HEK293 (cell line): ENCODE data around the gene KLF16.
A peak's percentile ranks its signal among the peaks of the same experiment; 100 is the strongest.

Source experiments
- GFI1B ChIP-seq: fragments of 450-650 bp; formaldehyde crosslinking; IDR thresholded peaks from 2 replicates; pipeline ENCODE4 v1.5.1; 2016; ENCODE audit warnings: missing biosample characterization, missing genetic modification characterization
- KLF9 ChIP-seq: fragments of 450-650 bp; formaldehyde crosslinking; IDR thresholded peaks from 2 replicates; pipeline ENCODE4 v1.5.1; 2016; ENCODE audit warnings: missing biosample characterization, missing genetic modification characterization, low read depth
- OVOL3 ChIP-seq: fragments of 450-650 bp; formaldehyde crosslinking; IDR thresholded peaks from 2 replicates; pipeline ENCODE4 v1.5.1; 2016; ENCODE audit warnings: missing biosample characterization, missing genetic modification characterization
- REPIN1 ChIP-seq: fragments of 450-650 bp; formaldehyde crosslinking; IDR thresholded peaks from 2 replicates; pipeline ENCODE4 v1.5.1; 2017; ENCODE audit warnings: missing biosample characterization, missing genetic modification characterization, low read depth
- SCRT2 ChIP-seq: fragments of 450-650 bp; formaldehyde crosslinking; IDR thresholded peaks from 2 replicates; pipeline ENCODE4 v1.5.1; 2016; ENCODE audit warnings: missing biosample characterization, missing genetic modification characterization
- SETDB1 ChIP-seq: IDR thresholded peaks from one replicate; pipeline ENCODE4 v1.6.1; 2017; ENCODE audit warnings: mild to moderate bottlenecking, low read length, moderate library complexity, mixed read lengths; ENCODE audit not compliant: insufficient read length
- WT1 ChIP-seq: fragments of 450-650 bp; formaldehyde crosslinking; IDR thresholded peaks from 2 replicates; pipeline ENCODE4 v1.5.1; 2016; ENCODE audit warnings: missing biosample characterization, missing genetic modification characterization
- ZBTB7A ChIP-seq: fragments of 450-650 bp; formaldehyde crosslinking; IDR thresholded peaks from 2 replicates; pipeline ENCODE4 v1.5.1; 2016; ENCODE audit warnings: low read depth, missing biosample characterization, missing genetic modification characterization
- ZFP3 ChIP-seq: fragments of 450-650 bp; formaldehyde crosslinking; IDR thresholded peaks from 2 replicates; pipeline ENCODE4 v1.5.1; 2016; ENCODE audit warnings: low read depth, missing biosample characterization, missing genetic modification characterization
- ZNF24 ChIP-seq: fragments of 450-650 bp; formaldehyde crosslinking; IDR thresholded peaks from 2 replicates; pipeline ENCODE4 v1.5.1; 2016; ENCODE audit warnings: missing biosample characterization, missing genetic modification characterization
- ZNF433 ChIP-seq: fragments of 450-650 bp; formaldehyde crosslinking; IDR thresholded peaks from 2 replicates; pipeline ENCODE4 v1.5.1; 2016; ENCODE audit warnings: missing biosample characterization, missing genetic modification characterization, low read depth
- ZNF48 ChIP-seq: fragments of 450-650 bp; formaldehyde crosslinking; IDR thresholded peaks from 2 replicates; pipeline ENCODE4 v1.5.1; 2016; ENCODE audit warnings: missing biosample characterization, missing genetic modification characterization
- ZNF558 ChIP-seq: fragments of 450-650 bp; formaldehyde crosslinking; IDR thresholded peaks from 2 replicates; pipeline ENCODE4 v1.5.1; 2016; ENCODE audit warnings: missing biosample characterization, missing genetic modification characterization
- ZNF654 ChIP-seq: fragments of 450-650 bp; formaldehyde crosslinking; IDR thresholded peaks from 2 replicates; pipeline ENCODE4 v1.5.1; 2016; ENCODE audit warnings: low read depth, missing biosample characterization, missing genetic modification characterization
- ZNF843 ChIP-seq: fragments of 450-650 bp; formaldehyde crosslinking; IDR thresholded peaks from 2 replicates; pipeline ENCODE4 v1.5.1; 2016; ENCODE audit warnings: missing biosample characterization, missing genetic modification characterization
- ZSCAN16 ChIP-seq: fragments of 450-650 bp; formaldehyde crosslinking; IDR thresholded peaks from 2 replicates; pipeline ENCODE4 v1.5.1; 2016; ENCODE audit warnings: missing biosample characterization, missing genetic modification characterization
- TF ChIP-seq, protein P1 (sequence below): fragments of 450-650 bp; formaldehyde crosslinking; IDR thresholded peaks from 2 replicates; pipeline ENCODE4 v1.5.1; 2016; ENCODE audit warnings: missing biosample characterization, missing genetic modification characterization
- TF ChIP-seq, protein P2 (sequence below): fragments of 450-650 bp; formaldehyde crosslinking; IDR thresholded peaks from 2 replicates; pipeline ENCODE4 v1.5.1; 2016; ENCODE audit warnings: missing biosample characterization, missing genetic modification characterization, low read depth
- TF ChIP-seq, protein P3 (sequence below): fragments of 450-650 bp; formaldehyde crosslinking; IDR thresholded peaks from 2 replicates; pipeline ENCODE4 v1.5.1; 2016; ENCODE audit warnings: missing biosample characterization, missing genetic modification characterization
- TF ChIP-seq, protein P4 (sequence below): fragments of 450-650 bp; formaldehyde crosslinking; IDR thresholded peaks from 2 replicates; pipeline ENCODE4 v1.5.1; 2016; ENCODE audit warnings: missing biosample characterization, missing genetic modification characterization
- TF ChIP-seq, protein P5 (sequence below): fragments of 450-650 bp; formaldehyde crosslinking; IDR thresholded peaks from 2 replicates; pipeline ENCODE4 v1.5.1; 2017; ENCODE audit warnings: missing biosample characterization, missing genetic modification characterization
- TF ChIP-seq, protein P6 (sequence below): fragments of 450-650 bp; formaldehyde crosslinking; IDR thresholded peaks from 2 replicates; pipeline ENCODE4 v1.5.1; 2017; ENCODE audit warnings: missing biosample characterization, mild to moderate bottlenecking, missing genetic modification characterization, moderate library complexity
- TF ChIP-seq, protein P7 (sequence below): fragments of 450-650 bp; formaldehyde crosslinking; IDR thresholded peaks from 2 replicates; pipeline ENCODE4 v1.5.1; 2016; ENCODE audit warnings: missing biosample characterization, missing genetic modification characterization

The KLF16 gene

DNA sequence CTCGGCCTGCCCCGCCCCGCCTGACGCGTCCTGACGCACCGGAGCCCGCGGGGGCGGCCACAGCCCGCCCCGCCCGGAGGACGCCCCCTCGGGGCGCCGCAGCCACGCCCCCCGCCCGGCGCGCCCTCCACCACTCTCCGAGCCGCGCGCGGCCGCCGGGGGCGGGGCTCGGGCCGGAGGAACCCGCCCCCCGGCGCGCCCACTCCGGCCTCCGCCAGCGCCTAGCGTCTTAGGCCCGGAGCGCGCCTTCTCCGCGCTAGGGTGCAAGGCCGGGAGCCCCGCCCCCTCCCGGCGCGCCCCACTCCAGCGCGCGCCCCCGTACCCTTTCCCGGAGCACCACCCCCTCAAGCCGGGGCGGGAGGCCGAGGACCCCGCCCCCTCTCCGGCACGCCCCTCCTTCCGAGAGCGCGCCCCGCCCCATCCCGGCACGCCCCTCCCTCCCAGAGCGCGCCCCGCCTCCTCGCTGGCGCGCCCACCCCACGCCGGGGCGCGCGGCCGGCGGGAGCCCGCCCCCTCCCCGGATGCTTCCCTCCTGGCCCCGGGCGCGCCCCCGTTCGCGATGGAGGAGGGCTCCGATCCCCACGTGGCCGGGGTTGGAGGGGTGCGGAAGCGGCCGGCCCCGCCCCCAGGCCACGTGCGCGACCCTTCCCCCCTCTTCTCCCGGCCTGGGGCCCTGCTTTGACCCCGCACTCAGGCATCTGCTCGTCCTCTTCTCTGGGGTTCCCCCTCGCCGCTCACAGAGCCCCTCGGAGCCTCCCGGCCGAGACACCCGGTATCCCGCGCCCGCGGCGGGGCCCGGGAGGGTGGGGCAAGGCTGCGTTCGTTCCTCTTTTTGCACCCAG is 480 bp upstream of the KLF16 start (continued):
- TF ChIP-seq, protein P1, sequence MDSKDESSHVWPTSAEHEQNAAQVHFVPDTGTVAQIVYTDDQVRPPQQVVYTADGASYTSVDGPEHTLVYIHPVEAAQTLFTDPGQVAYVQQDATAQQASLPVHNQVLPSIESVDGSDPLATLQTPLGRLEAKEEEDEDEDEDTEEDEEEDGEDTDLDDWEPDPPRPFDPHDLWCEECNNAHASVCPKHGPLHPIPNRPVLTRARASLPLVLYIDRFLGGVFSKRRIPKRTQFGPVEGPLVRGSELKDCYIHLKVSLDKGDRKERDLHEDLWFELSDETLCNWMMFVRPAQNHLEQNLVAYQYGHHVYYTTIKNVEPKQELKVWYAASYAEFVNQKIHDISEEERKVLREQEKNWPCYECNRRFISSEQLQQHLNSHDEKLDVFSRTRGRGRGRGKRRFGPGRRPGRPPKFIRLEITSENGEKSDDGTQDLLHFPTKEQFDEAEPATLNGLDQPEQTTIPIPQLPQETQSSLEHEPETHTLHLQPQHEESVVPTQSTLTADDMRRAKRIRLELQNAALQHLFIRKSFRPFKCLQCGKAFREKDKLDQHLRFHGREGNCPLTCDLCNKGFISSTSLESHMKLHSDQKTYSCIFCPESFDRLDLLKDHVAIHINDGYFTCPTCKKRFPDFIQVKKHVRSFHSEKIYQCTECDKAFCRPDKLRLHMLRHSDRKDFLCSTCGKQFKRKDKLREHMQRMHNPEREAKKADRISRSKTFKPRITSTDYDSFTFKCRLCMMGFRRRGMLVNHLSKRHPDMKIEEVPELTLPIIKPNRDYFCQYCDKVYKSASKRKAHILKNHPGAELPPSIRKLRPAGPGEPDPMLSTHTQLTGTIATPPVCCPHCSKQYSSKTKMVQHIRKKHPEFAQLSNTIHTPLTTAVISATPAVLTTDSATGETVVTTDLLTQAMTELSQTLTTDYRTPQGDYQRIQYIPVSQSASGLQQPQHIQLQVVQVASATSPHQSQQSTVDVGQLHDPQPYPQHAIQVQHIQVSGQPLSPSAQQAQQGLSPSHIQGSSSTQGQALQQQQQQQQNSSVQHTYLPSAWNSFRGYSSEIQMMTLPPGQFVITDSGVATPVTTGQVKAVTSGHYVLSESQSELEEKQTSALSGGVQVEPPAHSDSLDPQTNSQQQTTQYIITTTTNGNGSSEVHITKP (tag by site-specific recombination): no peak
- TF ChIP-seq, protein P2, sequence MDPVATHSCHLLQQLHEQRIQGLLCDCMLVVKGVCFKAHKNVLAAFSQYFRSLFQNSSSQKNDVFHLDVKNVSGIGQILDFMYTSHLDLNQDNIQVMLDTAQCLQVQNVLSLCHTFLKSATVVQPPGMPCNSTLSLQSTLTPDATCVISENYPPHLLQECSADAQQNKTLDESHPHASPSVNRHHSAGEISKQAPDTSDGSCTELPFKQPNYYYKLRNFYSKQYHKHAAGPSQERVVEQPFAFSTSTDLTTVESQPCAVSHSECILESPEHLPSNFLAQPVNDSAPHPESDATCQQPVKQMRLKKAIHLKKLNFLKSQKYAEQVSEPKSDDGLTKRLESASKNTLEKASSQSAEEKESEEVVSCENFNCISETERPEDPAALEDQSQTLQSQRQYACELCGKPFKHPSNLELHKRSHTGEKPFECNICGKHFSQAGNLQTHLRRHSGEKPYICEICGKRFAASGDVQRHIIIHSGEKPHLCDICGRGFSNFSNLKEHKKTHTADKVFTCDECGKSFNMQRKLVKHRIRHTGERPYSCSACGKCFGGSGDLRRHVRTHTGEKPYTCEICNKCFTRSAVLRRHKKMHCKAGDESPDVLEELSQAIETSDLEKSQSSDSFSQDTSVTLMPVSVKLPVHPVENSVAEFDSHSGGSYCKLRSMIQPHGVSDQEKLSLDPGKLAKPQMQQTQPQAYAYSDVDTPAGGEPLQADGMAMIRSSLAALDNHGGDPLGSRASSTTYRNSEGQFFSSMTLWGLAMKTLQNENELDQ (tag by site-specific recombination): no peak
- peak; percentile 96 for TF ChIP-seq KLF9 (tag by site-specific recombination)
- TF ChIP-seq, protein P3, sequence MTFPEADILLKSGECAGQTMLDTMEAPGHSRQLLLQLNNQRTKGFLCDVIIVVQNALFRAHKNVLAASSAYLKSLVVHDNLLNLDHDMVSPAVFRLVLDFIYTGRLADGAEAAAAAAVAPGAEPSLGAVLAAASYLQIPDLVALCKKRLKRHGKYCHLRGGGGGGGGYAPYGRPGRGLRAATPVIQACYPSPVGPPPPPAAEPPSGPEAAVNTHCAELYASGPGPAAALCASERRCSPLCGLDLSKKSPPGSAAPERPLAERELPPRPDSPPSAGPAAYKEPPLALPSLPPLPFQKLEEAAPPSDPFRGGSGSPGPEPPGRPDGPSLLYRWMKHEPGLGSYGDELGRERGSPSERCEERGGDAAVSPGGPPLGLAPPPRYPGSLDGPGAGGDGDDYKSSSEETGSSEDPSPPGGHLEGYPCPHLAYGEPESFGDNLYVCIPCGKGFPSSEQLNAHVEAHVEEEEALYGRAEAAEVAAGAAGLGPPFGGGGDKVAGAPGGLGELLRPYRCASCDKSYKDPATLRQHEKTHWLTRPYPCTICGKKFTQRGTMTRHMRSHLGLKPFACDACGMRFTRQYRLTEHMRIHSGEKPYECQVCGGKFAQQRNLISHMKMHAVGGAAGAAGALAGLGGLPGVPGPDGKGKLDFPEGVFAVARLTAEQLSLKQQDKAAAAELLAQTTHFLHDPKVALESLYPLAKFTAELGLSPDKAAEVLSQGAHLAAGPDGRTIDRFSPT (tag by site-specific recombination): no peak
- TF ChIP-seq ZNF48 (tag by site-specific recombination): no peak
- no peak for TF ChIP-seq GFI1B (tag by site-specific recombination)
- no peak for TF ChIP-seq ZNF433 (tag by site-specific recombination)
- no peak for TF ChIP-seq SETDB1
- no peak for TF ChIP-seq REPIN1 (tag by site-specific recombination)
- TF ChIP-seq ZNF558: no peak
- TF ChIP-seq ZBTB7A: peak; percentile 95
- TF ChIP-seq ZSCAN16 (tag by site-specific recombination): no peak
- no peak for TF ChIP-seq WT1 (tag by site-specific recombination)
- no peak for TF ChIP-seq ZNF654 (tag by site-specific recombination)
- TF ChIP-seq ZNF843 (tag by site-specific recombination): 0 out of 2 replicates have a peak, but pooled peaks have one; percentile 8
- TF ChIP-seq ZFP3 (tag by site-specific recombination): no peak
- TF ChIP-seq, protein P4, sequence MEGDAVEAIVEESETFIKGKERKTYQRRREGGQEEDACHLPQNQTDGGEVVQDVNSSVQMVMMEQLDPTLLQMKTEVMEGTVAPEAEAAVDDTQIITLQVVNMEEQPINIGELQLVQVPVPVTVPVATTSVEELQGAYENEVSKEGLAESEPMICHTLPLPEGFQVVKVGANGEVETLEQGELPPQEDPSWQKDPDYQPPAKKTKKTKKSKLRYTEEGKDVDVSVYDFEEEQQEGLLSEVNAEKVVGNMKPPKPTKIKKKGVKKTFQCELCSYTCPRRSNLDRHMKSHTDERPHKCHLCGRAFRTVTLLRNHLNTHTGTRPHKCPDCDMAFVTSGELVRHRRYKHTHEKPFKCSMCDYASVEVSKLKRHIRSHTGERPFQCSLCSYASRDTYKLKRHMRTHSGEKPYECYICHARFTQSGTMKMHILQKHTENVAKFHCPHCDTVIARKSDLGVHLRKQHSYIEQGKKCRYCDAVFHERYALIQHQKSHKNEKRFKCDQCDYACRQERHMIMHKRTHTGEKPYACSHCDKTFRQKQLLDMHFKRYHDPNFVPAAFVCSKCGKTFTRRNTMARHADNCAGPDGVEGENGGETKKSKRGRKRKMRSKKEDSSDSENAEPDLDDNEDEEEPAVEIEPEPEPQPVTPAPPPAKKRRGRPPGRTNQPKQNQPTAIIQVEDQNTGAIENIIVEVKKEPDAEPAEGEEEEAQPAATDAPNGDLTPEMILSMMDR (tag by site-specific recombination): no peak
- no peak for TF ChIP-seq SCRT2 (tag by site-specific recombination)
- TF ChIP-seq, protein P5, sequence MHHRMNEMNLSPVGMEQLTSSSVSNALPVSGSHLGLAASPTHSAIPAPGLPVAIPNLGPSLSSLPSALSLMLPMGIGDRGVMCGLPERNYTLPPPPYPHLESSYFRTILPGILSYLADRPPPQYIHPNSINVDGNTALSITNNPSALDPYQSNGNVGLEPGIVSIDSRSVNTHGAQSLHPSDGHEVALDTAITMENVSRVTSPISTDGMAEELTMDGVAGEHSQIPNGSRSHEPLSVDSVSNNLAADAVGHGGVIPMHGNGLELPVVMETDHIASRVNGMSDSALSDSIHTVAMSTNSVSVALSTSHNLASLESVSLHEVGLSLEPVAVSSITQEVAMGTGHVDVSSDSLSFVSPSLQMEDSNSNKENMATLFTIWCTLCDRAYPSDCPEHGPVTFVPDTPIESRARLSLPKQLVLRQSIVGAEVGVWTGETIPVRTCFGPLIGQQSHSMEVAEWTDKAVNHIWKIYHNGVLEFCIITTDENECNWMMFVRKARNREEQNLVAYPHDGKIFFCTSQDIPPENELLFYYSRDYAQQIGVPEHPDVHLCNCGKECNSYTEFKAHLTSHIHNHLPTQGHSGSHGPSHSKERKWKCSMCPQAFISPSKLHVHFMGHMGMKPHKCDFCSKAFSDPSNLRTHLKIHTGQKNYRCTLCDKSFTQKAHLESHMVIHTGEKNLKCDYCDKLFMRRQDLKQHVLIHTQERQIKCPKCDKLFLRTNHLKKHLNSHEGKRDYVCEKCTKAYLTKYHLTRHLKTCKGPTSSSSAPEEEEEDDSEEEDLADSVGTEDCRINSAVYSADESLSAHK (tag by site-specific recombination): no peak; the same call in 1 of the 2 replicates
- TF ChIP-seq, protein P6, sequence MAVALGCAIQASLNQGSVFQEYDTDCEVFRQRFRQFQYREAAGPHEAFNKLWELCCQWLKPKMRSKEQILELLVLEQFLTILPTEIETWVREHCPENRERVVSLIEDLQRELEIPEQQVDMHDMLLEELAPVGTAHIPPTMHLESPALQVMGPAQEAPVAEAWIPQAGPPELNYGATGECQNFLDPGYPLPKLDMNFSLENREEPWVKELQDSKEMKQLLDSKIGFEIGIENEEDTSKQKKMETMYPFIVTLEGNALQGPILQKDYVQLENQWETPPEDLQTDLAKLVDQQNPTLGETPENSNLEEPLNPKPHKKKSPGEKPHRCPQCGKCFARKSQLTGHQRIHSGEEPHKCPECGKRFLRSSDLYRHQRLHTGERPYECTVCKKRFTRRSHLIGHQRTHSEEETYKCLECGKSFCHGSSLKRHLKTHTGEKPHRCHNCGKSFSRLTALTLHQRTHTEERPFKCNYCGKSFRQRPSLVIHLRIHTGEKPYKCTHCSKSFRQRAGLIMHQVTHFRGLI (tag by site-specific recombination): no peak
- no peak for TF ChIP-seq OVOL3 (tag by site-specific recombination)
- TF ChIP-seq ZNF24: peak; percentile 76; the same call in 1 of the 2 replicates
- TF ChIP-seq, protein P7, sequence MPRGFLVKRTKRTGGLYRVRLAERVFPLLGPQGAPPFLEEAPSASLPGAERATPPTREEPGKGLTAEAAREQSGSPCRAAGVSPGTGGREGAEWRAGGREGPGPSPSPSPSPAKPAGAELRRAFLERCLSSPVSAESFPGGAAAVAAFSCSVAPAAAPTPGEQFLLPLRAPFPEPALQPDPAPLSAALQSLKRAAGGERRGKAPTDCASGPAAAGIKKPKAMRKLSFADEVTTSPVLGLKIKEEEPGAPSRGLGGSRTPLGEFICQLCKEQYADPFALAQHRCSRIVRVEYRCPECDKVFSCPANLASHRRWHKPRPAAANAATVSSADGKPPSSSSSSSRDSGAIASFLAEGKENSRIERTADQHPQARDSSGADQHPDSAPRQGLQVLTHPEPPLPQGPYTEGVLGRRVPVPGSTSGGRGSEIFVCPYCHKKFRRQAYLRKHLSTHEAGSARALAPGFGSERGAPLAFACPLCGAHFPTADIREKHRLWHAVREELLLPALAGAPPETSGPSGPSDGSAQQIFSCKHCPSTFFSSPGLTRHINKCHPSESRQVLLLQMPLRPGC: 0 out of 2 replicates have a peak, but pooled peaks have one; percentile 22
